Upper lobe of right lung (tissue), 1 donor: ENCODE data around the gene C6orf136. TPM values are rescaled to one million over a fixed set of nuclear protein-coding genes. Genes with fewer than 3 reads are reported as not detected.
A peak's percentile ranks its signal among the peaks of the same experiment; 100 is the strongest.
"Not testable (repeated sequence)": the region's sequence is repeated elsewhere in the genome, so short reads cannot be mapped to it uniquely, and the experiment has no call there.

ENCODE experiments used
- ATAC-seq: fragments of 200-7000 bp; cut with Tn5 transposase; one replicate; pipeline ENCODE4 v1.9.1; 2020; ENCODE audit warnings: mild to moderate bottlenecking, moderate library complexity
- DNase-seq: peaks from one replicate; pipeline ENCODE4 v3.0.0-alpha.2; 2020
- H3K27ac ChIP-seq: fragments of 200-600 bp; one replicate; pipeline ENCODE4 v1.8.0; 2022
- H3K27me3 ChIP-seq: fragments of 200-600 bp; one replicate; pipeline ENCODE4 v1.8.0; 2022; ENCODE audit warnings: mild to moderate bottlenecking
- H3K36me3 ChIP-seq: fragments of 200-600 bp; one replicate; pipeline ENCODE4 v1.8.0; 2022
- H3K4me1 ChIP-seq: fragments of 200-600 bp; one replicate; pipeline ENCODE4 v1.8.0; 2022
- H3K4me3 ChIP-seq: fragments of 200-600 bp; one replicate; pipeline ENCODE4 v1.8.0; 2022; ENCODE audit warnings: mild to moderate bottlenecking
- H3K9me3 ChIP-seq: fragments of 200-600 bp; one replicate; pipeline ENCODE4 v1.8.0; 2022
- CTCF ChIP-seq: fragments of 200-600 bp; IDR thresholded peaks from one replicate; pipeline ENCODE4 v1.8.0; 2022; ENCODE audit warnings: antibody characterized with exemption
- intact Hi-C: fragments of 100-400 bp; cut with DNase I; formaldehyde crosslinking; loops from one replicate; pipeline ENCODE4 v1.11.0; 2022
- long read RNA-seq: library from polyadenylated mRNA; unstranded; transcript quantifications from one replicate; pipeline ENCODE4 v2.0.0, GENCODE V29; 2021
- total RNA-seq: library from RNA; stranded (reverse); fragmentation: NEBNext Ultra II Directional; extraction: Animal tissue kit (Norgen Biotek cat#: 25700); gene quantifications from one replicate; pipeline ENCODE4 v1.2.1, GENCODE V29; 2021
- donor health status: DM: no; HTN: yes; CAD: no; lungs with severe emphysema.

Gene C6orf136
- 22.8 TPM for total RNA-seq
- long read RNA-seq, partial matches to known transcripts: 4 of 9 reads
- long read RNA-seq, other reads (novel, unspliced or antisense): 1 of 9 reads

- Histone ChIP-seq H3K36me3 (peaks cover 24% of the 10 kb centered on the region), H3K27ac (peak within 1 kb of the TSS; percentile 88), H3K27me3 (no peaks in the 10 kb centered on the region), H3K9me3 (no peaks in the 10 kb centered on the region), H3K4me3 (peak within 1 kb of the TSS; percentile 98), H3K4me1 (peaks cover 6% of the 10 kb centered on the region)
- ATAC-seq: peak; percentile 94
- peak; percentile 96 for DNase-seq
- intact Hi-C loops: no loop called here
- TF ChIP-seq CTCF: no peak
Observed at GRCh38 chr6:30646450-30647241, at the start of gene C6orf136. TSS of gene C6orf136 (plus strand) at chr6:30647133. CDS start at chr6:30647232, 99 bp downstream.

- intact Hi-C loops, H3K27ac ChIP-seq, H3K4me3 ChIP-seq, H3K4me1 ChIP-seq, H3K9me3 ChIP-seq, H3K27me3 ChIP-seq: not testable (repeated sequence)
- ATAC-seq (peak; percentile 93), DNase-seq (peak; percentile 73)
- TF ChIP-seq CTCF: peak; percentile 79
- H3K36me3 ChIP-seq: peaks cover 40% of the 10 kb centered on the region
Observed at GRCh38 chr6:30597315-30598144, 49.4 kb upstream of the C6orf136 start.

- H3K9me3 ChIP-seq: no peaks in the 10 kb centered on the region
- intact Hi-C loops: no loop called here
- H3K36me3 ChIP-seq: peaks cover 49% of the 10 kb centered on the region
Observed at GRCh38 chr6:30598912-30599624, 47.9 kb upstream of the C6orf136 start.

GRCh38 chr6:30599625-30600324, 47.2 kb upstream of the C6orf136 start:
- H3K27me3 ChIP-seq: no peaks in the 10 kb centered on the region
- intact Hi-C loops: loop anchor here (5.0 kb wide), 1 partner anchor 117 kb away; no protein-coding TSS in a partner anchor
- no peaks in the 10 kb centered on the region for H3K9me3 ChIP-seq
- no peak overlapping the region for H3K27ac ChIP-seq
- H3K4me3 ChIP-seq: no peak overlapping the region
- H3K4me1 ChIP-seq: no peaks in the 10 kb centered on the region
- no peak for TF ChIP-seq CTCF
- peak; percentile 19 for DNase-seq
- H3K36me3 ChIP-seq: peaks cover 49% of the 10 kb centered on the region
- no peak for ATAC-seq

More at GRCh38 chr6:30598912-30599624, 47.9 kb upstream of the C6orf136 start:
- Histone ChIP-seq H3K27ac (no peak overlapping the region), H3K4me3 (no peak overlapping the region), H3K27me3 (no peaks in the 10 kb centered on the region), H3K4me1 (no peaks in the 10 kb centered on the region)
- ATAC-seq: no peak
- peak; percentile 34 for DNase-seq
- TF ChIP-seq CTCF: no peak
